Breast epithelium (tissue), 4 donors: ENCODE data around the gene PHTF2. TPM values are rescaled to one million over a fixed set of nuclear protein-coding genes. Genes with fewer than 3 reads are reported as not detected.

Source experiments
- DNase-seq, 2 donors: peaks; one replicate each; pipeline ENCODE4 v3.0.0-alpha.2; 2019; ENCODE audit warnings: low spot score in 2 of 2
- H3K27ac ChIP-seq, 2 donors: fragments of 200-600 bp; sonication (generic) in 1 of 2; one replicate each; pipeline ENCODE4 v1.5.1; 2016 to 2019; ENCODE audit warnings: mild to moderate bottlenecking in 1 of 2
- H3K27me3 ChIP-seq, 2 donors: fragments of 200-600 bp; sonication (generic) in 1 of 2; one replicate each; pipeline versions ENCODE4 v1.5.1 to v1.6.0; 2017 to 2019; ENCODE audit warnings: control low read depth in 1 of 2, mild to moderate bottlenecking in 1 of 2
- H3K36me3 ChIP-seq: fragments of 200-600 bp; one replicate; pipeline ENCODE4 v1.5.1; 2019
- H3K4me1 ChIP-seq, 2 donors: fragments of 200-600 bp; sonication (generic); one replicate each; pipeline ENCODE4 v1.5.1; 2016 to 2019; ENCODE audit warnings: control low read depth in 1 of 2
- H3K4me3 ChIP-seq, 3 donors: fragments of 200-600 bp; sonication (generic); 1 replicate in 2 of 3; 2 replicates in 1 of 3; pipeline ENCODE4 v1.5.1; 2016 to 2019; ENCODE audit warnings: mild to moderate bottlenecking in 3 of 3, moderate library complexity in 2 of 3
- H3K9me3 ChIP-seq, 2 donors: fragments of 200-600 bp; sonication (generic) in 1 of 2; one replicate each; pipeline ENCODE4 v1.5.1; 2016 to 2019; ENCODE audit warnings: control low read depth in 1 of 2
- POLR2A ChIP-seq: fragments of 450-650 bp; IDR thresholded peaks from one replicate; pipeline ENCODE4 v1.6.1; 2016; ENCODE audit warnings: antibody characterized with exemption, mild to moderate bottlenecking, moderate library complexity
- POLR2AphosphoS5 ChIP-seq, 3 donors: sonication (generic); formaldehyde crosslinking; IDR thresholded peaks; one replicate each; pipeline ENCODE4 v1.6.1; 2017; ENCODE audit warnings: antibody characterized with exemption in 3 of 3
- intact Hi-C: fragments of 100-400 bp; cut with DNase I; formaldehyde crosslinking; loops from one replicate; pipeline ENCODE4 v1.15.1; 2023; ENCODE audit warnings: low total_unique reads
- total RNA-seq, 3 donors: library from RNA; depleted of rRNA; stranded (reverse); fragments of >200 nt; gene quantifications; one replicate each; pipeline ENCODE4 v1.1.0, GENCODE V29; 2016
- TF ChIP-seq, protein P1 (sequence below), 3 donors: fragments of 450-650 bp; IDR thresholded peaks; one replicate each; pipeline ENCODE4 v1.5.1; 2016 to 2017; ENCODE audit warnings: antibody characterized with exemption in 3 of 3, mild to moderate bottlenecking in 3 of 3, moderate library complexity in 3 of 3

The PHTF2 gene
- total RNA-seq, 3 donors from 2014 or later = 17.0 to 23.5 (median 19.2) TPM

- no peaks in the 10 kb centered on the region for H3K9me3 ChIP-seq
- no peaks in the 10 kb centered on the region for H3K36me3 ChIP-seq
- no peaks in the 10 kb centered on the region for H3K27me3 ChIP-seq
- no peaks in the 10 kb centered on the region for H3K4me1 ChIP-seq
- TF ChIP-seq POLR2A (no peak), POLR2AphosphoS5 (IDR thresholded peaks at IDR 0.05) (no peak)
- TF ChIP-seq, protein P1, sequence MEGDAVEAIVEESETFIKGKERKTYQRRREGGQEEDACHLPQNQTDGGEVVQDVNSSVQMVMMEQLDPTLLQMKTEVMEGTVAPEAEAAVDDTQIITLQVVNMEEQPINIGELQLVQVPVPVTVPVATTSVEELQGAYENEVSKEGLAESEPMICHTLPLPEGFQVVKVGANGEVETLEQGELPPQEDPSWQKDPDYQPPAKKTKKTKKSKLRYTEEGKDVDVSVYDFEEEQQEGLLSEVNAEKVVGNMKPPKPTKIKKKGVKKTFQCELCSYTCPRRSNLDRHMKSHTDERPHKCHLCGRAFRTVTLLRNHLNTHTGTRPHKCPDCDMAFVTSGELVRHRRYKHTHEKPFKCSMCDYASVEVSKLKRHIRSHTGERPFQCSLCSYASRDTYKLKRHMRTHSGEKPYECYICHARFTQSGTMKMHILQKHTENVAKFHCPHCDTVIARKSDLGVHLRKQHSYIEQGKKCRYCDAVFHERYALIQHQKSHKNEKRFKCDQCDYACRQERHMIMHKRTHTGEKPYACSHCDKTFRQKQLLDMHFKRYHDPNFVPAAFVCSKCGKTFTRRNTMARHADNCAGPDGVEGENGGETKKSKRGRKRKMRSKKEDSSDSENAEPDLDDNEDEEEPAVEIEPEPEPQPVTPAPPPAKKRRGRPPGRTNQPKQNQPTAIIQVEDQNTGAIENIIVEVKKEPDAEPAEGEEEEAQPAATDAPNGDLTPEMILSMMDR (IDR thresholded peaks at IDR 0.05) = no peak
- intact Hi-C loops = no loop called here
- no peak overlapping the region for H3K4me3 ChIP-seq
- no peak overlapping the region for H3K27ac ChIP-seq
- DNase-seq = no peak
These were observed 37.6 kb upstream of the PHTF2 start for GRCh38 chr7:77760809-77761453.

DNA sequence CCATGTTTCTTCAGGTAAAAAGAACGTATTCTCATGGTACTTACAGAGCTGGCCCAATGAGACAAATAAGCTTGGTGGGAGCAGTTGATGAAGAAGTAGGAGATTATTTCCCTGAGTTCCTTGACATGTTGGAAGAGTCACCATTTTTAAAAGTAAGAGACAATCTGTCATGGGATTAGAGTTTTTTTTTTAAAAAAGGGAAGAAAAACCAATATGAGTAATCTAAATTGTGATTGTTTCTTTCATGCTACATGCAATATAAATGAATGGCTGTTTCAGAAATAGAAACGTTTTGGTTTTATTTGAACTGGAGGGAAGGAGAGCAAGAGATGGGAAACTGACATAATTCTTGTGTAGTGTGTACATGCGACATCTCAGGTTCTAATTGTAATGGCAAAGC lies 33.1 kb upstream of the PHTF2 start:
- TF ChIP-seq POLR2A = no peak
- TF ChIP-seq, protein P1 (IDR thresholded peaks at IDR 0.05) = no peak
- TF ChIP-seq POLR2AphosphoS5 (IDR thresholded peaks at IDR 0.05) = no peak
- Histone ChIP-seq H3K9me3 (no peaks in the 10 kb centered on the region), H3K27ac (no peak overlapping the region), H3K4me3 (no peak overlapping the region), H3K4me1 (no peaks in the 10 kb centered on the region), H3K36me3 (no peaks in the 10 kb centered on the region), H3K27me3 (no peaks in the 10 kb centered on the region)
- intact Hi-C loops = no loop called here
- no peak for DNase-seq

DNA sequence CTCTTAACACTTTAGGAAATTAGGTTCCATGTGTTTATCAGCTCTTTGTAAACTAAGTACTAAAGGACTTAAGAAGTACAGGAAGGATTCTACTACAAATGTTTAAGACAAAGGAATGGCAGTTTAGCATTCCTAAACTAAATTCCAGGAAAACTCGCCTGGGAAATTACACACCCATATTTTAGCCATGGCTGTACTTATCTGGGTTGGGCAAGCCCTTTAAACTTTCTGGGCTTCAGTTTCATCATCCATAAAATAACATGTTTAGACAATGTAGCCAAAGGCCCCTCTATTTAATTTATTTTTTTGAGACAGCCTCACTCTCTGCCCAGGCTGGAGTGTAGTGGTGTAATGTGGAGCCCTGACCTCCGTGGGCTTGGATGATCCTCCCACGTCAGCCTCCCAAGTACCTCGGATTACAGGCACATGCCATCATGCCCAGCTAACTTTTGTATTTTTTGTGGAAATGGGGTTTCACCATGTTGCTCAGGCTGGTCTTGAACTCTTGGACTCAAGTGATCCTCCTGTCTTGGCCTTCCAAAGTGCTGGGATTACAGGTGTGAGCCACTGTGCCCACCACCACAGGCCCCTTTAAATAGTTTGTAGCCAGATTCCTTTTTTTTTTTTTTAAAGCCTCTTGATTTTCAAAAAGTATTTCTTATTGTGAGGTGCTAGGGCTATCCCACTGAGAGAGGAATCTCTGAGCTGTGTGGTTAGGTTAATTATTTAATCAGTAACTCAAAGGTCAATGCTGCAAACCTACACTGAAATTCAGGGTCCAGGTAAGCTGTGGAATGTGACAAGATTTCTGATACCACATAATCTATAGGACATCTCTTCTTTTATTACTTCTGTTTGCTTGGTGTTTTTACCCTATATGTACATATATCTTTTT lies 32.4 kb upstream of the PHTF2 start:
- intact Hi-C loops = no loop called here

DNA sequence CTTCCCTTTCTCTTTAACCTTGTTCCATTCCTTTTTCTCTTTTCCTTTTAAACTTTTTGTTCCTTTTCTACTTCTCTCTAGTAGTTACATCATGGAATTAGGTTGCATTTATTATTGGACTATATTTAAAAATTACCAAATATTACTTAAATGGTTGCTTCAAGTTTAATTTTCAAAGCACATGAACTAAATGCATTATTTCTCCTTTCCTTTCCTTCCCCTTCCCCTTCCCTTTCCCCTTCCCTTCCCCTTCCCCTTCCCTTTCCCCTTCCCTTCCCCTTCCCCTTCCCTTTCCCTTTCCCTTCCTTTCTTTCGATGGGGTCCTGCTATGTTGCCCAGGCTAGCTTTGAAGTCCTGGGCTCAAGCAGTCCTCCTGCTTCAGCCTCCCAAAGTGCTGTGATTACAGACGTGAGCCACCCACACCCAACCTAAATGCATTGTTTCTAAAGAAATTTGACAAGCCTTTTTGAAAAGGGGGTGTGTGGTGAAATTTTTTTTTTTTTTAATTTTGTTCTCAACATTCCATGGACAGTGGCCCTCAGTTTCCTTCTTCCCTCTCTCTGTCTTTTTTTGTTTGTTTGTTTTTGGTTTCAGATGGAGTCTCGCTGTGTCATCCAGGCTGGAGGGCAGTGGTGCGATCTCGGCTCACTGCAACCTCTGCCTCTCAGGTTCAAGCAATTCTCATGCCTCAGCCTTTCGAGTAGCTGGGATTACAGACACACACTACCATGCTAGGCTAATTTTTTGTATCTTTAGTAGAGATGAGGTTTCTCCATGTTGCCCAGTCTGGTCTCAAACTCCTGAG lies 31.6 kb upstream of the PHTF2 start:
- no peaks in the 10 kb centered on the region for H3K9me3 ChIP-seq
- H3K4me3 ChIP-seq = no peak overlapping the region
- TF ChIP-seq, protein P1 (IDR thresholded peaks at IDR 0.05) = no peak
- no peak for TF ChIP-seq POLR2AphosphoS5 (IDR thresholded peaks at IDR 0.05)
- no peak for TF ChIP-seq POLR2A
- intact Hi-C loops = no loop called here
- H3K27me3 ChIP-seq = no peaks in the 10 kb centered on the region
- no peaks in the 10 kb centered on the region for H3K36me3 ChIP-seq
- no peaks in the 10 kb centered on the region for H3K4me1 ChIP-seq
- H3K27ac ChIP-seq = no peak overlapping the region
- DNase-seq = no peak

More for the DNA sequence above, 32.4 kb upstream of the PHTF2 start:
- H3K27ac ChIP-seq = no peak overlapping the region
- no peaks in the 10 kb centered on the region for H3K9me3 ChIP-seq
- no peaks in the 10 kb centered on the region for H3K27me3 ChIP-seq
- DNase-seq = no peak
- H3K4me3 ChIP-seq = no peak overlapping the region
- H3K4me1 ChIP-seq = no peaks in the 10 kb centered on the region
- no peaks in the 10 kb centered on the region for H3K36me3 ChIP-seq
- TF ChIP-seq, protein P1 (IDR thresholded peaks at IDR 0.05) = no peak
